ENCODE data around the gene DNAJC1. TPM values are rescaled to one million over a fixed set of nuclear protein-coding genes. Genes with fewer than 3 reads are reported as not detected.

The DNAJC1 gene
- total and polyA plus RNA-seq, 2 of the 8 experiments (the other 6 are each of a cell fraction or from before 2014, with no cell fraction given): 6.8 to 14.8 TPM

- TF ChIP-seq CTBP2 (IDR thresholded peaks at IDR 0.05; ENCODE audit: borderline replicate concordance, insufficient read depth, insufficient read length, low read length) (no peak), CBX5 (IDR thresholded peaks at IDR 0.05; ENCODE audit: low read depth, low read length) (no peak), SUZ12 (IDR thresholded peaks at IDR 0.05; ENCODE audit: low read length) (no peak), YY1 (IDR thresholded peaks at IDR 0.05; ENCODE audit: low read depth, low read length) (no peak), CREB1 (IDR thresholded peaks at IDR 0.05) (no peak), RFX5 (IDR thresholded peaks at IDR 0.05; ENCODE audit: borderline replicate concordance, low read depth, low read length) (no peak)
Measured at GRCh38 chr10:21978191-21978862, 25.2 kb downstream of the DNAJC1 start (continued).
